GM18858 (cell line): ENCODE results near the gene GNB1.

ENCODE experiments used
- ATAC-seq: cut with Tn5 transposase; IDR thresholded peaks from one replicate; pipeline ENCODE4 v1.9.1; 2021; ENCODE audit not compliant: unreplicated experiment

Gene GNB1

GRCh38 chr1:1910651-1911331 lies 19.9 kb upstream of the GNB1 start:
- ATAC-seq: no peak

GRCh38 chr1:1910033-1910465 lies 19.2 kb upstream of the GNB1 start:
- ATAC-seq: no peak

DNA sequence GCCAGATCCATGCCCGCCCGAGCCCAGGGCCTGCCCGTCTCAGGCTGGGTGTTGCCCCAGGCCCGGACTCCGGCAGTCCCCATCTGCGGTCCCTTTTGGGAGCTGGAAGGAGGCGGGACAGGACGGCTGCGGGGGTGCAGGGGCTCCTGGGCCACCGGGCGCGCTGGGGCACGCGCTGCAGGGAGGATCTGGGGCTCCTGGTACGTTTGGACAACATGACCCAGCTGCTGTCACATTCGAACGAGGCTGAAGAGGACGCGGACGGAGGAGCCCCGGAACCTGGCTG lies 17.6 kb upstream of the GNB1 start:
- ATAC-seq: no peak

- no peak for ATAC-seq
Observed at GRCh38 chr1:1907098-1907736, 16.3 kb upstream of the GNB1 start.

DNA sequence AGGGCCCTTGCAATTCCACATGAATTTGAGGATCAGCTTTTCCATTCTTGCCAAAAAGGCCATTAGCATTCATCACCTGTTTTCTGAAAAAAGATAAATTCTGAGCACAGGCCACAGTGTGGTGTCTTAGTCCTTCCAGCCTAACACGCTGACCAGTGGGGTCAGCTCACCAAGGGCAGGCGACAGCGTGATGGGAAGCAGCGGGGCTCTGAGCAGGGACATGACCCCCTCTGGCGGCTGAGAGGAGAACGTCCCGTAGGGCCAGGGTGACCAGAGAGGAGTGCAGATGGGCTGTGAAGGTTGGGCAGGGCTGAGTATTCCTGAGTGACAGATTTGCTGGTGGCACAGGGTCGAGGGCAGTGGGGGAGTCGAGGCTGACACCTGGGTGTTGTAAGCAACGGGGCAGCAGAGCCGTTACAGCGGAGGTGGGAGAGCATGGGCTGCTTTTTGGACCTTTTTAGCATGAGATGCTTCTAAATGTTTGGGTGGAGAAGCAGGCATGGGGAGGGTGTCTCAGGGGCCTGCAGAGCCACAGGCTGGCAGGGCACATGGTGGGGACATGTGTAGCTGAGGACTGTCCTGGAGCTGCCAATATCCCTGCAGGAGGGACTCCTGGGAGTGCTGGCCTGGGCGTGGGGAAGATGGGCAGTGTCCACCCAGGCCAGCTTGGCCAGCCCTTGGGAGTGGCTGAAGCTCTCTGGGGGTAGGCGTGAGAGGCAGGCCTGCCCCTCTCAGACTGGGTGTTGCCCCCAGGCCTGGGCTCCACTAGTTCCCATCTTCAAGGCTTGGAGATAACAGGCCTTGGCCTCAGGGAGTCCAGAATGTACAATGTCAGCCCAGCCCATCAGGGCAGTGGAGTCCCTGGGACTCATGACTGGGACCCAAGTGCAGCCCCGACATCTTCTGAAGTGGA lies 15.6 kb upstream of the GNB1 start:
- no peak for ATAC-seq

- ATAC-seq: no peak
Observed at GRCh38 chr1:1903224-1903623, 12.3 kb upstream of the GNB1 start.

- ATAC-seq: no peak
Observed at GRCh38 chr1:1901641-1902294, 10.9 kb upstream of the GNB1 start.

DNA sequence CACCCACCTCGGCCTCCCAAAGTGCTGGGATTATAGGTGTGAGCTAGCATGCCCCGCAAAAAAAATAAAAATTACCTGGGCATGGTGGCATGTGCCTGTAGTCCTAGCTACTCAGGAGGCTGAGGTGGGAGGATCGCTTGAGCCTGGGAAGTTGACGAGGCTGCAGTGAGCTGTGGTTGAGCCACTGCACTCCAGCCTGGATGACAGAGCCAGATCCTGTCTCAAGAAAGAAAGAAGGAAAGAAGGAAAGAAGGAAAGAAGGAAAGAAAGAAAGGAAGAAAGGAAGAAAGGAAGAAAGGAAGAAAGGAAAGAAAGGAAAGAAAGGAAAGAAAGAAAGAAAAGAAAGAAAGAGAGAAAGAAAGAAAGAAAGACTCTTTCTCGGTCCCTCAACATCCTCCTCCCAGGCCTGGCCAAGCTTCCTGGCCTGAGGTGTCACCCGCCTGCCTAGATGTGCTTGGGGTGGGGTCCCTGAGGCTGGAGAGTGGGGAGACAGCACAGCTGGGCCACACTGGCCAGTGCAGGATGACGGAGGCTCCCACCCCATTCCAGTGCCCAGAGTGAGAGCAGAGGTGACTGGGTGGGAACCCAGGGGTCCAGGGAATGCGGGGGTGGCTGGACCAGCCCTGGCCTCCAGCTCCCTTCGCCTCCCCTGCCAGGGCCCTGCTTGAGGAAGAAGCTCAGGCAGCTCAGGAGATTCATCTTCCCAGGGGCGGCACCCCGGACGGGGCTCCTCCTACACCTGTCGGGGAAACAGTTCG lies 10.2 kb upstream of the GNB1 start:
- ATAC-seq: no peak

- ATAC-seq: no peak
Observed at GRCh38 chr1:1899967-1900327, 9.1 kb upstream of the GNB1 start.

DNA sequence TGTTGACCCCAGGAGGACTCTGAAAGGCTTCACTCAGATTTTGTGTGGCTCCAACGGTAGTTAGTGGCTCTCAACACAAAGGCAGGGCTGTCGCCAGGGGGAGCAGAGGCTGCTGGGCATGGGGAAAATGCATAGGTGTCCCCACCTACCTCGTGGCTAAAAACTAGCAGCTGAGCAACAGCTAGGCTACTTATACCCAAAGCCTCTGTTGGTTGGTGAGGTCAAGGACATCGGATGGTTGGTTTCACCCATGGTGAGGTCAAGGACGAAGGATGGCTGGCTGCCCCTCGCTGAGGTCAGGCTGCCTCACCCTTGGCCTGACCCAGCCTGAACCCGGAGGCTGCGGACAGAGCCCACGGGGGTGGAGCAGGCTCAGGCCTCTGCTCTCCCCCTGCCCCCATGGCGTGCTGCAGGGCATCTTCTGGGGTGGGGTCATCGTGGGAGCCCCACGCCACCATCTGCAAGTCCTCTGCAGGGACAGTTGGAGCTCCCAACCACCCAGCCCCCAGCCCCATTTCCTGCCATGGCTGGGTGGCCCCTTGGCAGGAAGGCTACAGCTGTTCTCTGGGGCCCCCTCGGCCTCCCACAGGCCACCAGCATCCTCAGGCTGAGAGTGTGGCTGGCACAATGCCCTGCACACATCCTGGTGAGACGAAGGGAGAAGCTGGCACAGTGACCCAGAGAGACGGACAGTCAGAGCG lies 8.5 kb upstream of the GNB1 start:
- no peak for ATAC-seq

DNA sequence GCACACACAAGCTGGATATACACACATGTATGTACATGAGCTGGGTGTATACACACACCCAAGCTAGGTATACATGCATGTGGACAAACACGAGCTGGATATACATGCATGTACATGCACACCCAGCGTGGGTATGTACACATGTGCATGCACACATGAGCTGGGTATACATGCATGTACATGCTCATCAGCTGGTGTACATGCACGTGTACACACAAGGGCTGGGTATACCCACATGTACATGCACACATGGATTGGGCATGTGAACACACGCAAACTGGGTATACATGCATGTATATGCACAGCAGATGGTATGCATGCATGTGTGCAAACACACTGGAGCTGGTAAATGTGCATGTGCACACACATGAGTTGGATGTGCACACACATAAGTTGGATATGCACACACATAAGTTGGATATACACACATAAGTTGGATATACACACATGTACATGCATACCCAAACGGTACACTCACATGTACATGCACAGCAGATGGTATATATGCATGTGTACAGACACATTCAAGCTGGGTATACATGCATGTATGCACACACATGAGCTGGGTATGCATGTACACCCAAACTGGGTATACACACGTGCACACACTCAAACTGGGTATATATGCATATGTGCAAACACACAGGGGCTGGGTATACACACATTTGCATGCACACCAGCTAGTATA lies 7.5 kb upstream of the GNB1 start:
- no peak for ATAC-seq

DNA sequence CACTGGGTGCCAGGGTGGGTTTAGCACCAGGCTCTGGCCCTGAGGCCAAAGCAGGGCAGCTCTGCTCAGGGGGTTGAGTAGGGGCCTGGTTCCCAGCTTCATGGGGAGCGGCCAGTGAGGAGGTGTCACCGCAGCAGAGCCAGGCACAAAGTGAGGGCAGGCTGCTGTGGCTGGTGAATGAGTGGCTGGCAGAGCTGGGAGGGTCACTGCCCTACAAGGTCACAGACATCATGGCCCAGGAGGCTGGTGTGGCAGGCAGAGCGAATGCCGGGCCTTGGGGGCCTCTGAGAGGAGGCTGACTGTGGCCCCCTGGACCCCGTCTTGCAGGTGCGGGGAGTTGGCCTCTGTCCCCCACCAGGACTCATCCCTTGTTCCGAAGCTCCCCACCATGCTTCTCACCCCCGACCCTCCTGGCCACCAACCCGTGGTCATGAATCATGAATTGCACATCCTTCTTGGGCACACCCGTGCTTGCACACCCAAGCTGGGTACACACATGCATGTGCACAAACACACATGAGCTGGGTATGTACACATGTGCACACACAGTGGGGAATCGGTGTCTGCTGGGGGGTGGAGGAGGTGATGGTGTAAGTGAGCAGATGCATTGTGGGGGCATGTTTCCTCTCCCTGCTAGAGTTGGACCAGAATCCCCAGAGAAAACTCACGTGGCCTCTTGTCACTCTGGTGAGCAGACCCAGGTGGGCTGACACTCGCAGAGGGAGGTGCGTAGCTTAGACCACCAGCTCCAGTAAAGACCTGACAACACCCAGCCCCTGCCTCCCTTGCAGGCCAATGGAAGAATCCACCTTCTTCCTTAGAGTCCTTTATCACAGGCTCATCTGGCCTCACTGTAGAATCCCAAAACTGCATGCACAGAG lies 4.8 kb upstream of the GNB1 start:
- no peak for ATAC-seq

DNA sequence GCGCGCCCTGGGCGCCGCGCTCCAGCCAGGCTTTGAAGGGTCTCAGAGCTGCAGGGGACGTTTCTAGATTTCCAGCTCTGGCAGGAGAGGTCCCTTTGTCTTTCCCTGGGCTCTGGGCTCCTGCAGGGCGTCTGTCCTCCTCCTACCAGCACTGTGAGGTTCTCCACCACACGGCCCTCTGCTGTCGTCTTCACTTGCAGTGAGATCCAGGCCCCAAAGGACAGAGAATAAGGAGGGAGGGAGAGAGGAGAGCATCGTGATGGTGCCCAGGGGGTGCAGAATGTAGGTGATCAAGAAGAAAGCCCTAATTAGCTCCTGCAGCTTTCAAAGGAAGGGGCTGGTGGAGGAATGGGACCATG lies 4.2 kb upstream of the GNB1 start:
- no peak for ATAC-seq

GRCh38 chr1:1894354-1895059 lies 3.6 kb upstream of the GNB1 start:
- ATAC-seq: no peak

- ATAC-seq: no peak
Observed at GRCh38 chr1:1893997-1894353, 3.1 kb upstream of the GNB1 start.

DNA sequence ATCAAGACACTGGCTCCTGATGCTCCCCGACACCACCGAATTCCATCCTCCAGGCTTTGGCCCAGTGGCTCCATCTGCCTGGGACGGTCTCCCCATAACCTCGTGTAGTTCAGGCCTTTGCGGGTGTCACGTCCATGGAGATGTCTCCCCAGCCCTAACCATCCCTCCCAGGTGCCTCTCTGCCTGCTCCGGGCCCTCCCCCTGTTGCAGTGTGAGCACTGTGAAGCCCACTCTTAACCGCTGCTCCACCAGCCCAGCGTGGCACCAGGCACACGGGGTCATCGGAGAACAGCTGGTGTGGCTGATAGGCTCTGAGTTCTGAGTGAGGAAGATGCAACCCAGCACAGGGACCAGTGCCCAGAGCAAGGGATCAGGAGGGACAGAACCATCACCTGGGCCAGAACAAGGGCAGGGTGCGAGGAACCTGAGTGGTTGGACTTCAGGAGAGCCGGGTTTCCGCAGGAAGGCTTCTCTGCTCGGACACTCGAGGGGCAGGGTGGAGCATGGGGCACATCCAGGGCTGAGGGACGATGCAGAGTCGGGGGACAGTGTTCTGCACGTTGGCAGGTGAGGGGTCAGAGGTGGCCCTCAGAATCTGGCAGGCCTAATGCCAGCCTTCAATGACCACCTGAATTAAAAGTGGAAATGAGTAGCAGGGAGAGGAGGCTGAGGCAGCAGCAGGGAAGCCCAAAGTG lies 2.6 kb upstream of the GNB1 start:
- ATAC-seq: no peak

GRCh38 chr1:1892763-1893120 lies 1.9 kb upstream of the GNB1 start:
- no peak for ATAC-seq
